ENCODE results near the gene PRR33.
A peak's percentile ranks its signal among the peaks of the same experiment; 100 is the strongest.

The PRR33 gene

DNA sequence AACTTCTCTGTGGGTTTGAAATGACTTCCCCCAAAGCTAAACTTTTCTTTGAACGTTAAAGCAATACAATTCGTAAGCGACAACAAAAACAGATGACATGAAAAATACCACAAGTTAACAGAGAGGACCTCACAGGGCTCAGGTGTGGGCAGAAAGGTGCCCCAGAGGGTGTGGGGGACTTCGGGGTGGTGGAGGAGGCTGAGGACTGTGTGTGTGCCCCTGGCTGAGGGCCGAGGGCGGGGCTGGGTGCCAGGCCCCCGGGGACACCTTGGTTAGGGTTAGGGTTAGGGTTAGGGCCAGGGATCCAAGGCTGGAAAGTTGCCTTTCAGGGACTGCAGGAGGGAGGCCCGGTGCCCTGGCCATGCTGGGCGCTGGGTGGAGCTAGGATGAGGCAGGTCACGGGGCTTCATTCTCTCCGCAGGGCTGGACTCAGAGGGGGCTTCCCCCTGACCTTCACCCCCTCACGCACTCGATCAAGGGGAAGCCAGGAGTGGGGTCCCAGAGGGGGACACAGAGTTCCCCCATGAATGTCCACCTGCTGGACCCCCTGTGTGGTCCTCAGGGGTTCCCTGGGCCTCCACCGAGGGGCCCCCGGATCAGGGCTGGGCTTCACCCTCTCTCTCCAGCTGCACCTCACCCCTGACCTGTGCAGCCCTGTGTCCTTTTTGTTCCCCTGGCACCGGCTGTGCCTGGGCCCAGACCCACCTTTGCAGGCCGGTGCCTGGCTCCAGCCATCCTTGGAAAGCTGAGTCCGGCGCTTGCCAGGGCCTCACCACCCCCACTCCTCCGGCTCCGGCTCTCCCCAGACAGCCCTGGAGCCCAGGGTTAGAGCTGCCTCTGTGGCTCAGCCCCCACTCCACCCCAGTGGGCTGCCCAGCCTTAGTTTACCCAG lies 45.9 kb downstream of the PRR33 start:
- DNase-seq, result no peak

DNA sequence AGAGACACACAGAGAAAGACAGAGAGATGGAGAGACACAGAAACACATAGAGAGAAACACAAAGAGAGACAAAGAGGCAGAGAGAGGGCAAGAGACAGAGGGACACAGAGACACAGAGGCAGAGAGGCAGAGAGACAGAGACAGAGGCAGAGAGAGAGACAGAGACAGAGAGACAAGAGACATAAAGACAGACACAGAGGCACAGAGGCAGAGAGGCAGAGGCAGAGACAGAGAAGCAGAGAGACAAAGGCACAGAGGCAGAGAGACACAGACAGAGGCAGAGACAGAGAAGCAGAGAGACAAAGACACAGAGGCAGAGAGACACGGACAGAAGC lies 46.6 kb downstream of the PRR33 start:
- no peak for DNase-seq

DNA sequence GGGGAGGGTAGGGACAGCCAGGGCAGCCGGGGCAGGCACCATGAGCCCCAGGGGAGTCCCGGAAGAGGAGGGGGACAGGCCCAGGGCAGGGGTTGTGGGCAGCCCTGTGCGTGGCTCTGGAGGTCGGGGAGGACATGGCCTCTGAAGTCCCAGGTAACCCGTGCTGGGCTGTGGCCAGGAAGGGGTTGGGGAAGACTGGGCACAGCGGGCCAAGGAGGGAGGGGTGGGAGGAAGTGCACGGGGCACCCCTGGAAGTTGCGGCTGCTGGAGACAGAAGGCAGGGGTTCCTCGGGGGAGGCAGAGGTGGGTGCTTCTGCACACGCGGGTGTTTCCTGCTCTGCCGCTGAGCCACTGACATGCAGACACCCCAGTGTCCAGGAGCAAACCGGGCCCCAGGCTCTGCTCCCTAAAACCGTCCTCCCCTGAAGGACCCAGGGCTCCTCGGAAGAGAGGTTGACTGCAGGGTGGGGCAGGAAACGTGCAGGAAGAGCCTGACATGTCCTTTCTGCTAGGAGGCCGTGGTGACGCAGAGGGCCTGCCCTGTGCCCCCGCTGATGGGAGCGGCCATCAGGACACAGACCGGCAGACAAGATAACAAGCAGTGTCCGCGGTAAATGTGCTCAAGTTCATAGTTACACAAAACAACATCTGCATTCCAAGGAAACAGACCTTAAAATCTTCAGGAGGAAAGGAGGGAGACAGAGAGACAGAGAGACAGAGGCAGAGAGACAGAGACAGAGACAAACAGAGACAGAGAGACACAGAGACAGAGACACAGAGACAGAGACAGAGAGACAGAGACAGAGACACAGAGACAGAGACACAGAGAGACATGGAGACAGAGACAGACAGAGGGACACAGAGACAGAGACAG lies 47.2 kb downstream of the PRR33 start:
- DNase-seq, result peak; percentile 36

DNA sequence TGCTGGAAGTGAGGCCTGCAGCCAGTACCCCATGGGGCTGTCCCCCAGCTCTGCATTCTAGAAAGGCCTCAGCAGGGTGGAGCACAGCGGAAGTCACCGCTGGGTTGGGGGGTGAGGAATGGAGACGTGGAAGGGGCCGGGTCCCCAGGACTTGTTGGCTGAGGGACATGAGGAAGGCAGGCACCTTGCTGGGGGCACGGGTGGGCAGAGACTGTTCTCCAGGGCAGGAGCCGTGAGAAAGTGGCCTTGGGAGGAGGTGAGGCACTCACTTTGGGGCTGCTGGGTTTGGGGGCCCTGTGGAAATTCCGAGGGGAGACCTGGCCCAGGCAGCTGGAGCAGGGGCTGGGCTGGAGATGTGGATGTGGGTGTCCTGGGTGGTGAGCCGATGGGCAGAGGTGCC lies 47.9 kb downstream of the PRR33 start:
- DNase-seq, result no peak

DNA sequence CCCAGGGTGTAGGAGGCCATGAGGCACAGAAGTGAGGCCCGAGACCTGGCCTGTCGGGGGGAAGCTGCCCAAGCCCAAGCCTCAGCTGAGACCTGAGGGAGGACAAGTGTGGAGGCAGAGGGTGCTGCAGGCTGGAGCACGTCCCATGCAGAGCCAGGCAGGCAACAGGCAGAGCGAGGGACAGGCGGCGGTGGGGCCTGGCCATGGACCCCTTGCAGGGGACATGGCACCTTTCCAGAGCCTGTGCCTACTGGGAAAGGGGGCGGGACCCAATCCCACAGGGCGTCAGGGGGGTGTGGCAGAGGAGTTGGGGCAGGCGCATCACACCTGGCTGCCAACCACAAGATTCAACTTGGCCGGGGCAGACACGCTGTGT lies 48.6 kb downstream of the PRR33 start:
- no peak for DNase-seq

DNA sequence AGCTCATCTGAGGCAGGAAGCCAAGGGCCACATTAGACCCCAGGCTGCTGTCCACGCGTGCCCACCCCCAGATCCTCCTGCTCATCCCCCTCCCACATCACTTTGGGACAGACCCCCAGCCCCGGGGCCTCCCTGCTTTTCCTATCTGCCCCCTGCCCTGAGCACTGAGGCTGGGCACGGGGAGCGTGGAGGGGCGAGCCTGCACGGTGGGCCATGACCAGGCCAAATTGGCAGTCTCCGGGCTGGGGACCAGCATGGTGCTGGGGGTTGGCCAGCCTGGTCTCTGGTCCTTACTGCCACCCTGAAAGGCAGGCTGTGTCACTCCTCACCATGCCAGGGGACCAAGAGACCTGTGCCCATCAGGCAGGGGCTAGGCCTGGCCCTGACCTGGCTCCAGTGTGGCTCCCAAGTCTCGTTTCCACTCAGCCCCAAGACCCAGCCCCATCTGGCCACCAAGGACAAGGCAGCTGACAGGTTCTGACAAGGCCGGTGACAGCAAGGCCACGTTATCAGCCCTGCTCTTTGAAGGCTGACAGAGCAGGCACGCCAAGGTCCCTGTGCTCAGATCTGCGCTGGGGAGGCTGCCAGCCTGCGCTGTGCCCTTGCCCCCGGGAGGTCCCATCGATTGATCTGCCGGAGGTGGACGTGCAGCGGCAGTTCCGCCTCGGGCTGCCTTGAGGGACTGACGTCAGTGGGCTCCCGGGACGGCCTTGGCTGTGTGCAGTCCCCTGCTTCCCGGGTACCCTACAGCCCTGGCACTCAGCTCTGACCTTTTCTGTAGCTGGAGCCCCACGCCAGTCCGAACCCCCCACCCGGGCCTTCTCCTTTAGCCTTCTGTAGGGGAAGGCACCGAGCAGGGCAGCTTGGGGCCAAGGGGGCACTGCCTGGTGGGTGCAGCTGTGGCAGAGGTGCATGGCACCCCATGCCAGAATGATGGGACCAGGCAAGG lies 49.3 kb downstream of the PRR33 start:
- no peak for DNase-seq

DNA sequence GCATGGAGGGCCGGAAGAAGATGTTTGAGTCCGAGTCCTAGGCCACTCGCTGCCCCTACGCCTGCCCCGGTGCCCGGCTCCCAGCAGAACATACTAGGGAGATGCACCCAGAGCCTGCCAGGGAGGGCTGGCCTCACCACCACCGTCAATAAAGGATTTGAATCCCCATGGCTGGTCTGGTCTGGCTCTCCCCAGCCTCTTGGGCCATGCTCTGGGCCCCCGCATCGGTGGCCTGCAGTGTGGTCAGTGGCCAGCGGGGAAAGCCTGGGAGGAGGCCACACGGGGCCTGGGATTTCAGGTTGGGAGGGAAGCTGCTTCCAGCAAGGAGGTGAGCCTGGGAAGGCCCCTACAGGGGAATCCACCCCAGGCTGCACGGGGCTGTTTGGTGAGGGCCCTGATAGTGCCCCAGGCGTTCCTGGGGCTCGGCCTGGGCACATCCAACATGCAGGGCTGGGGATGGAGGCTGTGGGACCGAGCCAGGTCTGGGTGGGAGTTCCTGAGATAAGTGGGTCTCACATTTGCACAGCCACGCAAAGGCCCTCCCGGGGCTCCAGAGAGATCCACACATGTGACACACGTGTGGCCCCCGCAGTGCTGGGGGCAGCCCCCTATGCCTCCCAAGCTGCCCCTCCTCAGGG lies 50.1 kb downstream of the PRR33 start:
- DNase-seq, result no peak

DNA sequence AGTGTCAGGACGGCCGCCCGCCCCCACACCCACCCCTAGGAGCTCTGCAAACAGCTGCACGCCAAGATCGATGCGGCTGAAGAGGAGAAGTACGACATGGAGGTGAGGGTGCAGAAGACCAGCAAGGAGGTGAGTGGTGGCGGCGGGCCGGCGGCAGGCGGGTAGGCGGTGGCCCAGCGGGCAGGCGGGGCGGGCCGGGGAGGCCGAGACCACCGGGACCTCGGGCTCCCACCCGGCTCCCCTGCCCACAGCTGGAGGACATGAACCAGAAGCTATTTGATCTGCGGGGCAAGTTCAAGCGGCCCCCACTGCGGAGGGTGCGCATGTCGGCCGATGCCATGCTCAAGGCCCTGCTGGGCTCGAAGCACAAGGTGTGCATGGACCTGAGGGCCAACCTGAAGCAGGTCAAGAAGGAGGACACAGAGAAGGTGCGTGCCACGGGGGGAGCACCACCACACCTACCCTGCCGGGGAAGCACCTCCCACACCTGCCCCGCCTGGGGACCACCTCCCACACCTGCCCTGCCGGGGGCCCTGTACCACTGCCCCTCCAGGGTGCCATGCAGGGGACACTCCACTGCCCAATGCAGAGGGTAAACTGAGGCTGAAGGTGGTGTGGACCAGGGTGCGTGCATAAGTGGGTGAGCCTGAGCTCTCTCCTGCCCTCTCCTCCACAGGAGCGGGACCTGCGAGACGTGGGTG lies 50.8 kb downstream of the PRR33 start:
- no peak for DNase-seq

DNA sequence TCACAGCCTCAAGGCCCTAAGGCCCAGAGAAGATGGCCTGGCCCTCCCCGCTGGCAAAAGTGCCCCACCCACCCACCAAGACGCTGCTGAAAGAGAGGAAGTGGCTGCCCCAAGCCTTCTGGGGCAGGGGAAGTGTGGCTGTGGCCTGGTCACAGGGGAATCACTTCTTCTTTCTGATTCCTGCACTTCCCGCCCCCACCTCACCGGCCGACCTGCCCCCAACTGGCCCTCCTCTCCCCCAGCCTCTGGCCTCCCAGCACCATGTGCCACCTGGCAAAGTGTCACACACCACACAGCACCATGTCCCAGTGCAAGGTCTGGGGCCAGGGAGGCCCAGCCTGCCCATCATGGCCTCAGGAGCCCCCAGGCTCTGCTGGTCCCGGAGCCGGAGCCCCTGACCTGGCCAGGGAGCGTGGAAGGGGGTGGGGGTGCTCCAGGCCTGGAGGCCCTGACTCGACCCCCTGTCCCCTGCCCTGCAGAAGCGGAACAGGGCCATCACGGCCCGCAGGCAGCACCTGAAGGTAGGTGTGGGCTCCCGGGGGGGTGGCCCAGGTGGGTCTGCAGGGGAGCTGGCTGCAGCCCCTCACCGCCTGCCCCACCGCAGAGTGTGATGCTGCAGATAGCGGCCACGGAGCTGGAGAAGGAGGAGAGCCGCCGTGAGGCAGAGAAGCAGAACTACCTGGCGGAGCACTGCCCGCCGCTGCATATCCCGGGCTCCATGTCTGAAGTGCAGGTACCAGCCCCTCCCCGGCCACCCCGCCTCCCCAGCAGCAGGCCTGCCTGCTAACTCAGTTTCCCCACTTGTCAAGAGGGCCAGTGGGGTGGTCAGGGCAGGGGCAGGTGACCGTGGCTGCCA lies 51.5 kb downstream of the PRR33 start:
- no peak for DNase-seq

DNA sequence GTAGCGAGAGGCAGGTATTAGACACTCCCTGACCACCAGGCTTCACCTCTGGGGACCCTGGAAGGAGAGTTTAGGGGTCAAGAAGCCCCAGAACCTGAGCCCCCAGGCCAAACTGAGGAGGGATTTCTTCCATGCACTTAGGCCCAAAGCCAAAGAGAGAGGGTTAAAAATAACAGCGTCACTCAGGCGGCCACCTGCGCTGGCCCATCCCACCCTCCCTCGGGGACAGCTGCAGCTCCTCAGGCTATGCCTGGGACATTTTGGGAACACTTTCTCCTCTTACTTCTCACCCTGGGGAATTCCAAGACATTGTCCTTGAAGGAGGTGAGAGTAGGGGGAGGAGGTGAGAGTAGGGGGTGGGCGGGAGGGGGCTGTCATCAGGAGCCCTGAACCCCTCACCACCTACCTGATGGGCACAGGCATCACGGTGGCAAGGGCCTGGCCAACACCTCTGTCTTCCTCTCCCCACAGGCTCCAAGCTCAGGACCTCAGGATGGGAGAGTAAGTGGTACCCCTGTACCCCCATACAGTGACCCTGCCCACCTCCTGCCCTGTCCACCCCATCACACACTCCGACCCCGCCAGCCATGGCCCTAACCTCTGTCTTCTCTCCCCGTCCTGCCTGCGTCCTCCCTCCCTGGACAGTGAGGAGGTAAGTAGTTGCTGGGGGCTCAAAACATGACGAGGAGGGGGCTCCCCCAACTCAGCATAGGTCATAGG lies 52.3 kb downstream of the PRR33 start:
- no peak for DNase-seq

DNA sequence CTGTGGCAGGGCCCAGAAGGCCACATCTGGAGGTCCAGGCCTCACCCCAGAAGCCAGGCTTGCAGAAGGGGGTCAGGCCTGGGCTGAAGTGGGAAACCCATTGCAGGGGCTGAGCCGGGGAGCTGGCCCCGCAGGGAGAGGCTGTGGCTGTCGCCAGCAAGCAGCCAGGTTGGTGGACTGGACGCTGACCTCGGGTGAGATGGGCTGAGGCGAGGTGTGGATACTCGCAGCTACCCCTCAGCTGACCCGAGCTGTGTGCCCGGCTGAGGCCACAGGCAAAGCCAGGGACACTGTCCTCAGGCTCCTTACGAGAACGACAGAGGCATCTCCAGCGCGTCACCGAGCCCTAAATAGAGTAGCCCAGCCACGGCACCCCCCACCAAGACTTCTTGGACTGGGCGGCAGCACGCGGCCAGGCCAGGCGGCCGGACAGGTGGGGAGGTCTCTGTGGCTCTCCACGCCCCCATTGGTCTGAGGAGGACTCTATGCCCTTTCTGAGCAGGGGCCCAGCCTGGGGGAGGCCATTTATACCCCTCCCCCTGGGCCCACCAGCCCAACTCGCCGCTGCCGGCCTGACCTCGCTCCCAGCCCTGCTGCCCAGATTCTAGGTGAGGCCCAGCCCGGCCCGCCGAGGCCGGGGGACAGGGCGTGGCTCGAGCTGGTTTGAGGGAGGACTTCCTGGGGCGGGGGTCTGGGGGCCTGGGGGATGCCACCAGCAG lies 53.1 kb downstream of the PRR33 start, which contains the start of gene TNNI2:
Gene TNNI2, plus strand, starts transcription at position 556 of the 719 bp plus-strand sequence. CDS start 716 bp downstream, outside the sequence.
- no peak for DNase-seq

All from activated naive CD4-positive, alpha-beta T cell treated with anti-CD3 and anti-CD28 coated beads, Interleukin-2, amount 50 U/mL, for 16 hours (primary cell).